Endothelial cell of umbilical vein (primary cell): Measurements from ENCODE around the gene STX8. TPM values are rescaled to one million over a fixed set of nuclear protein-coding genes. Genes with fewer than 3 reads are reported as not detected.

ENCODE experiments used
- BruUV-seq: library from RNA; stranded (reverse); fragments of 400-500 nt; replicated peaks from 2 replicates; lab custom pipeline; 2021; lab: Mats Ljungman, UMichigan
- CTCF ChIA-PET: fragments of 300-600, 350-600 bp; sonication (Branson Sonifier 250); formaldehyde crosslinking; loops from one replicate; lab custom pipeline; 2021; ENCODE audit warnings: antibody characterized with exemption, inconsistent platforms; lab: Charles Lee
- POLR2A ChIA-PET: fragments of 300-600, 350-600 bp; sonication (Branson Sonifier 250); formaldehyde crosslinking; loops from one replicate; lab custom pipeline; 2021; ENCODE audit warnings: antibody characterized with exemption, inconsistent platforms; lab: Charles Lee
- DNase-seq: peaks from one replicate; pipeline ENCODE4 v3.0.0-alpha.2; 2011; ENCODE audit warnings: low read depth, low spot score
- FAIRE-seq: peaks from 2 replicates; lab custom pipeline; 2011; peaks lifted over from hg19 to GRCh38; lab: Jason Lieb, UNC
- H2AFZ ChIP-seq: 2 replicates; pipeline ENCODE4 v1.6.0; 2012; ENCODE audit warnings: low read depth, low read length, control low read depth, inconsistent platforms
- H3K27ac ChIP-seq: 2 replicates; pipeline ENCODE4 v1.5.1; 2011; ENCODE audit warnings: low read depth, mild to moderate bottlenecking, control low read depth, low read length, moderate library complexity; ENCODE audit not compliant: insufficient read depth
- H3K27me3 ChIP-seq, 2 experiments: 2 replicates each; pipeline versions ENCODE4 v1.6.0 to v1.6.1; 2011; ENCODE audit warnings: low read length in 2 of 2, mixed read lengths in 1 of 2; ENCODE audit not compliant: control insufficient read depth in 2 of 2, insufficient read depth in 2 of 2
- H3K36me3 ChIP-seq, 2 experiments: 2 replicates in 1 of 2; 3 replicates in 1 of 2; pipeline ENCODE4 v1.5.1; 2011; ENCODE audit warnings: low read length in 2 of 2, mild to moderate bottlenecking in 1 of 2, moderate library complexity in 1 of 2; ENCODE audit not compliant: control insufficient read depth in 2 of 2, insufficient read depth in 2 of 2; ENCODE audit errors: extremely low read depth in 1 of 2
- H3K4me1 ChIP-seq: 3 replicates; pipeline ENCODE4 v1.5.1; 2011; ENCODE audit warnings: mild to moderate bottlenecking, low read length; ENCODE audit not compliant: control insufficient read depth, insufficient read depth; ENCODE audit errors: extremely low read depth
- H3K4me2 ChIP-seq: 2 replicates; pipeline ENCODE4 v1.6.1; 2011; ENCODE audit warnings: low read length, control low read depth, mixed read lengths; ENCODE audit not compliant: insufficient read depth
- H3K4me3 ChIP-seq, 3 experiments: fragments of 200-600 bp in 1 of 3; sonication (generic), shearing (Covaris generic) in 1 of 3; replicated peaks in 1 of 3; 2 replicates each; pipeline ENCODE4 v1.5.1; 2011 to 2016; ENCODE audit warnings: control low read depth in 3 of 3, low read length in 3 of 3, mild to moderate bottlenecking in 2 of 3, inconsistent platforms in 1 of 3, low read depth in 1 of 3, moderate library complexity in 1 of 3; ENCODE audit not compliant: insufficient read depth in 1 of 3
- H3K79me2 ChIP-seq: 2 replicates; pipeline ENCODE4 v1.6.0; 2012; ENCODE audit warnings: low read length, inconsistent platforms; ENCODE audit not compliant: control insufficient read depth, insufficient read depth
- H3K9ac ChIP-seq: replicated peaks from 2 replicates; pipeline ENCODE3; 2011; ENCODE audit warnings: low read length, control low read depth; ENCODE audit not compliant: insufficient read depth; ENCODE audit errors: extremely low read depth
- H3K9me1 ChIP-seq: replicated peaks from 3 replicates; pipeline ENCODE4 v1.6.0; 2011; ENCODE audit warnings: mild to moderate bottlenecking, low read length; ENCODE audit not compliant: control insufficient read depth, insufficient read depth; ENCODE audit errors: extremely low read depth
- H3K9me3 ChIP-seq: replicated peaks from 2 replicates; pipeline ENCODE4 v1.5.1; 2012; ENCODE audit warnings: low read length, inconsistent platforms; ENCODE audit not compliant: control insufficient read depth, insufficient read depth
- H4K20me1 ChIP-seq: replicated peaks from 2 replicates; pipeline ENCODE3; 2011; ENCODE audit warnings: mild to moderate bottlenecking, low read length; ENCODE audit not compliant: control insufficient read depth, insufficient read depth; ENCODE audit errors: extremely low read depth
- EZH2 ChIP-seq: IDR thresholded peaks from 2 replicates; pipeline ENCODE4 v1.6.1; 2012; ENCODE audit warnings: borderline replicate concordance, low read depth, mild to moderate bottlenecking, moderate library complexity, low read length, inconsistent platforms; ENCODE audit not compliant: severe bottlenecking
- FOS ChIP-seq: IDR thresholded peaks from 2 replicates; pipeline ENCODE4 v1.6.1; 2011; ENCODE audit warnings: mild to moderate bottlenecking, low read length, moderate library complexity, borderline replicate concordance; ENCODE audit not compliant: insufficient read depth
- GATA2 ChIP-seq: IDR thresholded peaks from 2 replicates; pipeline ENCODE4 v1.7.0; 2011; ENCODE audit warnings: low read depth, mild to moderate bottlenecking, moderate library complexity, mixed read lengths, low read length; ENCODE audit not compliant: insufficient read length, insufficient read depth
- JUN ChIP-seq: IDR thresholded peaks from 2 replicates; pipeline ENCODE4 v1.6.1; 2011; ENCODE audit warnings: borderline replicate concordance, low read depth; ENCODE audit not compliant: insufficient read length, insufficient read depth
- MYC ChIP-seq: IDR thresholded peaks from one replicate; pipeline ENCODE4 v1.6.1; 2011; ENCODE audit warnings: mild to moderate bottlenecking, low read depth, low read length
- POLR2A ChIP-seq: IDR thresholded peaks from 2 replicates; pipeline ENCODE4 v1.6.1; 2012; ENCODE audit warnings: low read depth, mild to moderate bottlenecking, control low read depth, low read length
- POLR2AphosphoS5 ChIP-seq: IDR thresholded peaks from 2 replicates; pipeline ENCODE4 v1.6.1; 2012; ENCODE audit warnings: low read depth, mild to moderate bottlenecking, control low read depth, low read length, moderate library complexity; ENCODE audit not compliant: insufficient read depth
- dilution Hi-C: fragments of 300-500 bp; cut with MboI; formaldehyde crosslinking; loops from one replicate; pipeline ENCODE4 v1.15.0; 2019; ENCODE audit warnings: low sequenced_read_pairs; ENCODE audit not compliant: extremely low pct_ligation_motif_present
- intact Hi-C: fragments of 100-400 bp; cut with micrococcal nuclease; formaldehyde crosslinking; loops from one replicate; pipeline ENCODE4 v1.10.0; 2022
- polyA plus RNA-seq, 4 experiments: library from polyadenylated mRNA; depleted of rRNA in 3 of 4; stranded (reverse) in 3 of 4; unstranded in 1 of 4; fragments of >200 nt; gene quantifications; 2 replicates each; pipeline versions ENCODE4 v1.2.1 to v1.2.3, GENCODE V29; 2011 to 2012; ENCODE audit warnings: missing spikeins in 1 of 4
- total RNA-seq: library from RNA; stranded (reverse); gene quantifications from 2 replicates; pipeline ENCODE4 v1.2.3, GENCODE V29; 2021
- TF ChIP-seq, protein P1 (sequence below): IDR thresholded peaks from 2 replicates; pipeline ENCODE4 v1.6.1; 2011; ENCODE audit not compliant: insufficient read depth, insufficient read length
- TF ChIP-seq, protein P2 (sequence below), 2 donors: IDR thresholded peaks; 1 replicate in 1 of 2; 2 replicates in 1 of 2; pipeline ENCODE4 v1.5.1; 2011; ENCODE audit warnings: low read length in 2 of 2, mild to moderate bottlenecking in 2 of 2, moderate library complexity in 2 of 2, control low read depth in 1 of 2, inconsistent platforms in 1 of 2, low read depth in 1 of 2; ENCODE audit not compliant: insufficient read depth in 1 of 2; ENCODE audit errors: extremely low read depth in 1 of 2

The STX8 gene
- total and polyA plus RNA-seq, 2 donors (not counting 3 experiments of a cell fraction or from before 2014, with no cell fraction given) = 25.9 to 67.3 TPM

DNA sequence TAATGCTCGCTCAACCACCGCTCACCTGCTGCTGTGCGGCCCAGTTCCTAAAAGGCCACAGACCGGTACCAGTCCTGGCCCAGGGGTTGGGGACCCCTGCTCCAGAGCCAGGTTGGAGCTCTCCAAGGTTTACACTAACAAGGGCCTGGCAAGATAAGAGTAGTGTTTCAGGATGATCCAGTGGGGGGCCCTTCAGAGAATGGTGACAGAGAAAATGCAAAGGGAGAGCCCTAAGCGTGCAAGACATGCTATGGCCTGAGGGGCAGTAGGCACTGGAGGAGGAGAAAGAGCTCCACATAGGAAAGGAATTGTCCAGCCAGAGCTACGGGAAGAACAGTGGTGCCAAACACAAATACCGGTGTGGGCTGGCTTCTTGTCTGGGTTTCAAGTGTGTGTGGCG, 233.4 kb downstream of the STX8 start:
- H3K4me2 ChIP-seq = no peak overlapping the region
- intact Hi-C loops (no loop called here), dilution Hi-C loops (no loop called here)
- DNase-seq (no peak), FAIRE-seq (no peak)
- H3K27ac ChIP-seq = no peak overlapping the region
- H2AFZ ChIP-seq = no peak overlapping the region
- no peak overlapping the region for H3K9ac ChIP-seq
- H3K4me1 ChIP-seq = no peaks in the 10 kb centered on the region
- no peaks in the 10 kb centered on the region for H4K20me1 ChIP-seq
- no peaks in the 10 kb centered on the region for H3K79me2 ChIP-seq
- no peak for TF ChIP-seq GATA2
- no peak for TF ChIP-seq POLR2AphosphoS5
- no peak for TF ChIP-seq MYC
- TF ChIP-seq, protein P1, sequence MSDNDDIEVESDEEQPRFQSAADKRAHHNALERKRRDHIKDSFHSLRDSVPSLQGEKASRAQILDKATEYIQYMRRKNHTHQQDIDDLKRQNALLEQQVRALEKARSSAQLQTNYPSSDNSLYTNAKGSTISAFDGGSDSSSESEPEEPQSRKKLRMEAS = no peak
- TF ChIP-seq POLR2A = no peak
- BruUV-seq = no TSS peak
- H3K9me1 ChIP-seq = no peaks in the 10 kb centered on the region
- ChIA-PET POLR2A (no interaction called here), CTCF (no interaction called here)
- H3K27me3 ChIP-seq = no peaks in the 10 kb centered on the region
- no peaks in the 10 kb centered on the region for H3K36me3 ChIP-seq
- no peak overlapping the region for H3K4me3 ChIP-seq
- no peaks in the 10 kb centered on the region for H3K9me3 ChIP-seq

DNA sequence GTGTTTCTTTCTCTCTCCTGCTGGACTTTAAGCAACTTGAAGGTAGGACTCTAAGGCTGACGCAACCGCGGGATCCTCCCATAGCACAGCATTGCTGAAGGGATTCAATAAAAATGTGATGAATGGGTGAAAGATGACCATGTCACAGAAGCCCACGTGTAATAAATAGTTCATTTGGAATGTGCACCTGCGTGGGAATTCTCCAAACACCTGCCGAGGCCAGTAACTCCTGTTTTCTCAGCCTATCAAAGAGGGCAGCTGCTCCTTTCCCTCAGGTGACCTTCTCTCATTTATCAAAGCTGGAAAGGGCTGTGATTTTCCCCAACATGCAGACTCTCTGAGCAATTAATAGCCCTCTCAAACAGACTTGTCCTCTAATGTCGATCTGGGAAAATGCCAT, 235.7 kb downstream of the STX8 start:
- Histone ChIP-seq H3K36me3 (no peaks in the 10 kb centered on the region), H3K9me3 (no peaks in the 10 kb centered on the region), H3K4me1 (no peaks in the 10 kb centered on the region), H3K4me2 (no peak overlapping the region), H3K4me3 (no peak overlapping the region), H2AFZ (no peak overlapping the region), H3K27me3 (no peaks in the 10 kb centered on the region), H3K9me1 (no peaks in the 10 kb centered on the region), H3K9ac (no peak overlapping the region), H4K20me1 (no peaks in the 10 kb centered on the region), H3K79me2 (no peaks in the 10 kb centered on the region), H3K27ac (no peak overlapping the region)
- FAIRE-seq (no peak), DNase-seq (no peak)
- dilution Hi-C loops (no loop called here), intact Hi-C loops (no loop called here)
- CTCF ChIA-PET = no interaction called here
- POLR2A ChIA-PET = no interaction called here
- TF ChIP-seq, protein P1 = no peak
- TF ChIP-seq FOS = no peak
- no peak for TF ChIP-seq JUN
- TF ChIP-seq GATA2 = no peak
- no peak for TF ChIP-seq POLR2A
- TF ChIP-seq EZH2 = no peak
- TF ChIP-seq POLR2AphosphoS5 = no peak
- TF ChIP-seq, protein P2, sequence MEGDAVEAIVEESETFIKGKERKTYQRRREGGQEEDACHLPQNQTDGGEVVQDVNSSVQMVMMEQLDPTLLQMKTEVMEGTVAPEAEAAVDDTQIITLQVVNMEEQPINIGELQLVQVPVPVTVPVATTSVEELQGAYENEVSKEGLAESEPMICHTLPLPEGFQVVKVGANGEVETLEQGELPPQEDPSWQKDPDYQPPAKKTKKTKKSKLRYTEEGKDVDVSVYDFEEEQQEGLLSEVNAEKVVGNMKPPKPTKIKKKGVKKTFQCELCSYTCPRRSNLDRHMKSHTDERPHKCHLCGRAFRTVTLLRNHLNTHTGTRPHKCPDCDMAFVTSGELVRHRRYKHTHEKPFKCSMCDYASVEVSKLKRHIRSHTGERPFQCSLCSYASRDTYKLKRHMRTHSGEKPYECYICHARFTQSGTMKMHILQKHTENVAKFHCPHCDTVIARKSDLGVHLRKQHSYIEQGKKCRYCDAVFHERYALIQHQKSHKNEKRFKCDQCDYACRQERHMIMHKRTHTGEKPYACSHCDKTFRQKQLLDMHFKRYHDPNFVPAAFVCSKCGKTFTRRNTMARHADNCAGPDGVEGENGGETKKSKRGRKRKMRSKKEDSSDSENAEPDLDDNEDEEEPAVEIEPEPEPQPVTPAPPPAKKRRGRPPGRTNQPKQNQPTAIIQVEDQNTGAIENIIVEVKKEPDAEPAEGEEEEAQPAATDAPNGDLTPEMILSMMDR (IDR thresholded peaks at IDR 0.05; ENCODE audit: extremely low read depth in 1 of 2, insufficient read depth in 1 of 2, low read depth in 1 of 2, low read length in 2 of 2) = no peak
- no peak for TF ChIP-seq MYC
- no TSS peak for BruUV-seq
